Right forelimb (tissue), 1 donor: Measurements from ENCODE around the gene RPH3AL.
"Not testable (repeated sequence)": the region's sequence is repeated elsewhere in the genome, so short reads cannot be mapped to it uniquely, and the experiment has no call there.

Experiments used
- DNase-seq: peaks from one replicate; pipeline ENCODE4 v3.0.0-alpha.2; 2018

RPH3AL gene

GRCh38 chr17:378068-378467 is 25.5 kb upstream of the RPH3AL start:
- DNase-seq = no peak

- peak; percentile 63 for DNase-seq
These were observed 24.6 kb upstream of the RPH3AL start for GRCh38 chr17:376936-377863.

- DNase-seq = no peak
These were observed 21.1 kb upstream of the RPH3AL start for GRCh38 chr17:373613-374230.

- no peak for DNase-seq
These were observed 19.8 kb upstream of the RPH3AL start for GRCh38 chr17:372157-373152.

GRCh38 chr17:371583-371982 is 19.0 kb upstream of the RPH3AL start:
- DNase-seq = no peak

- not testable (repeated sequence) for DNase-seq
These were observed 15.0 kb upstream of the RPH3AL start for GRCh38 chr17:367656-368055.

GRCh38 chr17:366657-367615 is 14.3 kb upstream of the RPH3AL start:
- not testable (repeated sequence) for DNase-seq

GRCh38 chr17:364766-365165 is 12.2 kb upstream of the RPH3AL start:
- DNase-seq = no peak

- DNase-seq = no peak
These were observed 11.7 kb upstream of the RPH3AL start for GRCh38 chr17:364308-364707.

GRCh38 chr17:362721-363120 is 10.1 kb upstream of the RPH3AL start:
- DNase-seq = no peak

GRCh38 chr17:360092-360750 is 7.6 kb upstream of the RPH3AL start:
- no peak for DNase-seq

GRCh38 chr17:358491-359151 is 6.0 kb upstream of the RPH3AL start:
- DNase-seq = no peak

- no peak for DNase-seq
These were observed 5.0 kb upstream of the RPH3AL start for GRCh38 chr17:357644-358043.

- DNase-seq = no peak
These were observed 4.2 kb upstream of the RPH3AL start for GRCh38 chr17:356671-357434.

GRCh38 chr17:354651-355556 is 2.3 kb upstream of the RPH3AL start:
- no peak for DNase-seq

- DNase-seq = no peak
These were observed 1.2 kb upstream of the RPH3AL start for GRCh38 chr17:353838-354234.

GRCh38 chr17:353213-353837 is 718 bp upstream of the RPH3AL start:
- DNase-seq = peak; percentile 54

- DNase-seq = no peak
These were observed 659 bp downstream of the RPH3AL start for GRCh38 chr17:351875-352420.
